Muscle layer of duodenum (tissue), 2 donors: ENCODE results near the gene IMPG2.
"Not testable (repeated sequence)": the region's sequence is repeated elsewhere in the genome, so short reads cannot be mapped to it uniquely, and the experiment has no call there.

Experiments
- H3K27ac ChIP-seq: one replicate; pipeline ENCODE4 v1.7.0; 2013; ENCODE audit warnings: mild to moderate bottlenecking, low read length
- H3K27me3 ChIP-seq: one replicate; pipeline ENCODE4 v1.7.0; 2013; ENCODE audit warnings: low read depth, mild to moderate bottlenecking, control low read depth, low read length
- H3K36me3 ChIP-seq, 2 donors: one replicate each; pipeline ENCODE4 v1.7.0; 2013; ENCODE audit warnings: low read length in 2 of 2, control low read depth in 1 of 2, mild to moderate bottlenecking in 1 of 2; ENCODE audit not compliant: insufficient read depth in 2 of 2, control insufficient read depth in 1 of 2
- H3K4me1 ChIP-seq, 2 donors: one replicate each; pipeline ENCODE4 v1.7.0; 2013; ENCODE audit warnings: low read length in 2 of 2, mild to moderate bottlenecking in 2 of 2, control low read depth in 1 of 2, moderate library complexity in 1 of 2; ENCODE audit not compliant: insufficient read depth in 2 of 2, control insufficient read depth in 1 of 2
- H3K4me3 ChIP-seq, 2 donors: one replicate each; pipeline ENCODE4 v1.7.0; 2013; ENCODE audit warnings: low read length in 2 of 2, low read depth in 1 of 2, mild to moderate bottlenecking in 1 of 2
- H3K9me3 ChIP-seq, 2 donors: one replicate each; pipeline ENCODE4 v1.7.0; 2013; ENCODE audit warnings: low read length in 2 of 2, control low read depth in 1 of 2, mild to moderate bottlenecking in 1 of 2; ENCODE audit not compliant: control insufficient read depth in 1 of 2
- donor health status: healthy.

The IMPG2 gene

DNA sequence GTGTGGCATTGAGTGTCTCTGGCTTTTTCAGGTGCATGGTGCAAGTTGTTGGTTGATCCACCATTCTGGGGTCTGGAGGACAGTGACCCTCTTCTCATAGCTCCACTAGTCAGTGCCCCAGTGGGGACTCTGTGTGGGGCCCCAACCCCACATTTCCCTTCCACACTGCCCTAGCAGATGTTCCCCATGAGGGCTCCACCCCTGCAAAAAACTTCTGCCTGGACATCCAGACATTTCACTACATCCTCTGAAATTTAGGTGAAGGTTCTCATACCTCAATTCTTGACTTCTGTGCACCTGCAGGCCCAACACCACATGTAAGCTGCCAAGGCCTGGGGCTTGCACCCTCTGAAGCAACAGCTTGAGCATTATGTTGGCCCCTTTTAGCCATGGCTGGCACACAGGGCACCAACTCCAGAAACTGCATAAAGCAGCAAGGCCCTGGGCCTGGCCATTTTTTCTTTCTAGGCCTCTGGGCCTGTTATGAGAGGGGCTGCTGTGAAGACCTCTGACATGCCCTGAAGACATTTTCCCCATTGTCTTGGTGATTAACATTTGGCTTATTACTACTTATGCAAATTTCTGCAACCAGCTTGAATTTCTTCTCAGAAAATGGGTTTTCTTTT is 12.1 kb downstream of the IMPG2 start:
- H3K27me3 ChIP-seq, H3K4me3 ChIP-seq, H3K27ac ChIP-seq: not testable (repeated sequence)

DNA sequence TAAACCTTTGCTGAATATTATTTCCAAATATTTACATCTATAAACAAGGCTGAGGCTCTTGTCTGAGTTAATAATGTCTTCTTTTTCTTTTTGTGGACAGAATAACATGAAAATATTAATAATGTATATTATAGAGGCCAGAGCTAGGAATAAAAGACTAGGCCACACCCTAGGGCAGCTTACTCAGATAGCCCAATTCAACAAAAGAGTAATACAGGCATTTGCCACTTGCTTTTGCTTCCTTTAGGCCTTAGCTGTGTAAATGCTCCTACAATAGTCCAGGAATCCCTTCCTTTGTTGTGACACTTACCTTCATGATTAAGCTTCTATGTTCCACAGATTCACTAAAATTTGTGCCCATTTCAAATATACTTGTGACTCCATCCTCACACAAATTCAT is 16.5 kb downstream of the IMPG2 start:
- H3K9me3 ChIP-seq: peaks cover 0 to 11% of the 10 kb centered on the region in 2 donors
- no peaks in the 10 kb centered on the region for H3K36me3 ChIP-seq
- no peak overlapping the region for H3K4me3 ChIP-seq
- H3K4me1 ChIP-seq: no peaks in the 10 kb centered on the region
- H3K27ac ChIP-seq: no peak overlapping the region
- H3K27me3 ChIP-seq: no peaks in the 10 kb centered on the region

More for the DNA sequence above, 12.1 kb downstream of the IMPG2 start:
- H3K4me1 ChIP-seq, H3K36me3 ChIP-seq: not testable (repeated sequence)
- H3K9me3 ChIP-seq: peaks cover 0 to 11% of the 10 kb centered on the region in 2 donors

DNA sequence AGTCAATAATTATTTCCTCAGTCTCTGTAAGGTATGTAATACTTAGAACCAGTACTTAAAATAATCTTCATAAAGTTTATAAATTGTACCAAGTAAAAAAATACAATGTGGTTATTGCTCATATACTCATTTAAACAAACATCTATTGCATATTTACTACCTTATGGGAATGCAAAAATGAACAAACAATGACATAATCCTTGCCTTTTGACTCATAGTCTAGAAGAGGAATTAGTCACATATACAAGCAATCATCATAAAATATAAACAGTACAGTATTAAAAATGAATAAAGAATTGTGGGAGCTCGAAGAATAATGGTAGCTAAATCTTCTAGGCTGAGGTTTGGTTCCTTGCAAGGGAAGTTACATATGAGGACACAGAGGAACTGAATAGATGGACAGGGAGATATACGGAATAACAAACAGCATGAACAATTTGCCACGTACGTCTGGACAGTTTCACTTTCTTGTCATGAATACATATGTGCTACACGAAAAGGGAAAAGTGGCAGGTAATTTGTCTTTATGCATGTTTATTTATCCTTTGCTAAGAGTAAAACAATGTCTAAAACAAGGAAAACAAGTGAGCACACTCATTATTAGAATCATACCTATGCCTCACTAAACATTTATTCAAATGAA is 17.2 kb downstream of the IMPG2 start:
- H3K27me3 ChIP-seq: no peaks in the 10 kb centered on the region
- no peak overlapping the region for H3K4me3 ChIP-seq
- peaks cover 0 to 8% of the 10 kb centered on the region in 2 donors for H3K9me3 ChIP-seq

GRCh38 chr3:101300073-101300472 is 20.3 kb downstream of the IMPG2 start:
- no peaks in the 10 kb centered on the region for H3K4me1 ChIP-seq
- no peak overlapping the region for H3K4me3 ChIP-seq
- H3K27ac ChIP-seq: no peak overlapping the region
- no peaks in the 10 kb centered on the region for H3K27me3 ChIP-seq
- no peaks in the 10 kb centered on the region for H3K36me3 ChIP-seq
- no peaks in the 10 kb centered on the region for H3K9me3 ChIP-seq

More for the DNA sequence above, 17.2 kb downstream of the IMPG2 start:
- Histone ChIP-seq H3K36me3 (no peaks in the 10 kb centered on the region), H3K27ac (no peak overlapping the region), H3K4me1 (no peaks in the 10 kb centered on the region)

DNA sequence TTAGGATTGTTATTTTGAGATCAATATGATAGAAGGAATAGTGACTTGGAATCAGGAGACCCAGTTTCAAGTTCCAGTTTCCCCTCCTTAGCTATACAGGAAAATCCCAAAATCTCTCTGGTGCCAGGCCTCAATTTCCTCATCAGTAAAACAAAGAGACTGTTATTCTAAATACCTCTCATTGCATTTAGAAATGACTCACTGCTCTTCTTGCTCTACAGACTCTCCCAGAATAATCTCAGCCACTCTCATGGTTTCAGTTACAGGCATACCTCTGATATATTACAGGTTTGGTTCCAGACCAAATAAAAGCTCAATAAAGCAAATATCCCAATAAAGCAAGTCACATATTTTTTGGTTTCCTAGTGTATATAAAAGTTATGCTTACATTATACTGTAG is 28.3 kb downstream of the IMPG2 start:
- H3K36me3 ChIP-seq: no peaks in the 10 kb centered on the region
- H3K4me1 ChIP-seq: no peaks in the 10 kb centered on the region
- no peak overlapping the region for H3K4me3 ChIP-seq
- no peak overlapping the region for H3K27ac ChIP-seq
- peaks cover 0 to 3% of the 10 kb centered on the region in 2 donors for H3K9me3 ChIP-seq
- H3K27me3 ChIP-seq: no peaks in the 10 kb centered on the region

DNA sequence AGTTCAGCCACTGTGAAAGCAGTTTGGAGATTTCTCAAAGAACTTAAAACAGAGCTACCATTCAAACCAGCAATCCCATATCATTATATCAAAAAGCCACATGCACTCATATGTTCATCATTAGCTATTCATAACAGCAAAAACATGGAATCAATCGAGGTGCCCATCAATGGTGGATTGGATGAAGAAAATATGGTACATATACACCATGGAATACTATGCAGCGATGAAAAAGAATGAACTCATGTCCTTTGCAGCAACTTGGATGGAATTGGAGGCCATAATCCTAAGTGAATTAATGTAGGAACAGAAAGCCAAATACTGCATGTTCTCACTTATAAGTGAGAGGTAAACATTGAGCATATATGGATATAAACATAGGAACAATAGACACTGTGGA is 32.1 kb downstream of the IMPG2 start:
- Histone ChIP-seq H3K4me3 (no peak overlapping the region), H3K4me1 (no peaks in the 10 kb centered on the region), H3K36me3 (no peaks in the 10 kb centered on the region), H3K9me3 (peaks cover 0 to 3% of the 10 kb centered on the region in 2 donors), H3K27me3 (no peaks in the 10 kb centered on the region), H3K27ac (no peak overlapping the region)

DNA sequence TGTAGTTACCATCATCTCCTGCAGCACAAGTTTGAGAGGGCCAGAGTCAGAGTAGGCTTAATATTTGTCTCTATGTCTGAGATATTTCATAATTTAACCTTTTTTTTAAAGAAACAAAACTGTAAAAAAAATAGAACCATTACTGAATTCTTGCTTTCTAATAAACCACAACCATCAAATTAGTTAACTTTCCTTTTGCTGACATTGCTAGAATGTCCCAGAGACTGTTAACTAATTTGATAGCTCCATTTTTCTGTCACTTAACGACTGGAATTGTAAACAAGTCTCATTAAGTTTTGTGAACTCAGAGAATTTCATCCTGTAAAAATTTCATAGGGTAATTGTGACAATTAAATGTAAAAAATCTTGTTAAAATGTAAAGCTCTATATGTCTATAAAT is 35.6 kb downstream of the IMPG2 start:
- H3K36me3 ChIP-seq: no peaks in the 10 kb centered on the region
- H3K4me1 ChIP-seq: no peaks in the 10 kb centered on the region
- H3K4me3 ChIP-seq: no peak overlapping the region
- H3K27ac ChIP-seq: no peak overlapping the region
- no peaks in the 10 kb centered on the region for H3K27me3 ChIP-seq
- H3K9me3 ChIP-seq: peaks cover 0 to 3% of the 10 kb centered on the region in 2 donors

DNA sequence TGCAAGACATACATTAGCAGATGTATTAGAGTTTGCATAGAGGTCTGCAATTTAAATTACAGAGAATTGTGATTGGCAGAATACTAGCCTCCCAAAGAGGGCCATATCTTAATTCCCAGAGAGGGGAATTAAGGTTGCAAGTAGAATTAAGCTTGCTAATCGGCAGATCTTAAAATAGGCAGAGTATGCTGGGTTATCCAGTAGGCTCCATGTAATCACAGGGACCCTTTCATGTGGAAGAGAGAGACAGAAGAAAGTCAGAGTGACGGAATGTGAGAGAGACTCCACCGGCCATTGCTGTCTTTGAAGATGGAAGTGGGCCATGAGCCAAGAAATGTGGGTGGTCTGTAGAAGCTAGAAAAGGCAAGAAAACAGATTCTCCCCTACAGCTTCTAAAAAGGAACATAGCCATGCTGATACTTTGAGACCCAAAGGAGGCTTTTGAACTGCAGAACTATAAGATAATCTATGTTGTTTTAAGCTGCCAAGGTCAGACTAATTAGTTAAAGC is 38.8 kb downstream of the IMPG2 start:
- no peaks in the 10 kb centered on the region for H3K27me3 ChIP-seq
- no peak overlapping the region for H3K27ac ChIP-seq

DNA sequence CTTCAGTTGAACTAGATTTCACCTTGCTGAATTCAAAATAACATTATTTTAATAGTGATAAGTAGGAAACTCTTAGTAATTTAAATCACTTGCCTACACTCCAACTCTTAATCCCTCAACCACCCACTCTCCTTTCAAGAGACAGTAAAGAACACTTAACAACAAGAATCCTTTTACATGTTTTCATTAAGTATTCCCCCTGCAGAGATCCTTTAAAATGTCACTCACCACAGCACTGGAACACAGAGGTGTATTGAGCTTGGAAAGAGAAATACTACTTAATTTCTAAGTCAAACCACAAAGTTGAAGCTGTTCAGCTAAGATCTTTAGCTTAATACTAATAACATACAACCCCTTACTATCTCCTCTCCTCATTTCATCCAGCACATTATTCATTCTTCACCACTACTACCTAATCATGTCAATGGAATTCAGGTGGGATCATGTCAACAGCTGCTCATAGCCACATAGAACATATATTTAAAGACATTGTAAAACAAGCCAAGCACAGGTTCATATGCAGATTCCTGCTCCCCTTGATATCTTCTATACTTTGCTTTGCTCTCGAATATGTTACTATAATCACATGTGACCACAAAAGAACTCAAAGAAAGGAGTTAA is 40.5 kb downstream of the IMPG2 start:
- no peaks in the 10 kb centered on the region for H3K36me3 ChIP-seq
- no peak overlapping the region for H3K27ac ChIP-seq
- no peak overlapping the region for H3K4me3 ChIP-seq
- H3K4me1 ChIP-seq: no peaks in the 10 kb centered on the region
- no peaks in the 10 kb centered on the region for H3K27me3 ChIP-seq
- H3K9me3 ChIP-seq: no peaks in the 10 kb centered on the region

More for the DNA sequence above, 38.8 kb downstream of the IMPG2 start:
- Histone ChIP-seq H3K4me3 (no peak overlapping the region), H3K4me1 (no peaks in the 10 kb centered on the region), H3K36me3 (no peaks in the 10 kb centered on the region), H3K9me3 (no peaks in the 10 kb centered on the region)

DNA sequence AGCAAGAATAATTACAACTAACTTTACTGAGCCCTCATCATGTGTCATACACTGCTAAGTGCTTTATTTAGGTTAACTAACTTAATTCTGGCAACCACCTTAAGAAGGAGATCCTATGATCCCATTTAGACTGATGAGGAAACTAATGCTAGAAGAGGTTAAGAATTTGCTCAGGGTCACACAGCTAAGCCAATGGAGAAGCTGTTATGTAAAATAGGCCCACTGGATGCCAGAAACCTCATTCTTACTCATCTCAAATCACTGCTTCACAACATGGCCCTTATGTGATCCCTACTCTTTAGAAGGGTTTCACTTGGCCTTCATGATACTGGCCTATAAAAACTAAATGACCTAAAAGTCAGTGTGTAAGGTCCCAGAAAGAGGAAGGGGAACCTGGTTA is 41.2 kb downstream of the IMPG2 start:
- no peak overlapping the region for H3K27ac ChIP-seq

DNA sequence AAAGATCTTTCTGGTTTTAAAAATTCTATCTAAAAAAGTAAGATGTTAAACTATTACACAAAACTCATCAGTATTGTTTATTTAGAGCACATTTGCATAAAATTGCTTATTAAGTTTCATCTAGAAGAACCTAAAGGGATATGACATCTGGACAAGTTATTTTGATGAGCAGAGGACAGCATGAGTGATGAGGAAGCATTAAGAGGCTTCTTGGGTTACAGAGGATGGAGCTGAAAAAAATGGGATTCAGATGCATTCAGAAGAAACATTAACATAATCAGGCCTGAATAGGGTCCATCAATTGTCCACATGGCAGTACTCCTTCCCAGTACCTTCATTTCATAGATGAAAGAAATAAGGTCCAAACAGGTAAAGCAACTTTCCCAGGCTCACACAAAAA is 41.6 kb downstream of the IMPG2 start:
- no peaks in the 10 kb centered on the region for H3K36me3 ChIP-seq
- H3K27ac ChIP-seq: no peak overlapping the region
- no peak overlapping the region for H3K4me3 ChIP-seq
- H3K27me3 ChIP-seq: no peaks in the 10 kb centered on the region
- no peaks in the 10 kb centered on the region for H3K4me1 ChIP-seq
- no peaks in the 10 kb centered on the region for H3K9me3 ChIP-seq

More for the DNA sequence above, 41.2 kb downstream of the IMPG2 start:
- Histone ChIP-seq H3K4me1 (no peaks in the 10 kb centered on the region), H3K4me3 (no peak overlapping the region), H3K9me3 (no peaks in the 10 kb centered on the region), H3K36me3 (no peaks in the 10 kb centered on the region), H3K27me3 (no peaks in the 10 kb centered on the region)
